GM21528 (cell line): ENCODE data around the gene EYS.
"Not testable (repeated sequence)": the region's sequence is repeated elsewhere in the genome, so short reads cannot be mapped to it uniquely, and the experiment has no call there.

ENCODE experiments used
- ATAC-seq: cut with Tn5 transposase; IDR thresholded peaks from one replicate; pipeline ENCODE4 v1.9.1; 2021; ENCODE audit warnings: mild to moderate bottlenecking, moderate library complexity; ENCODE audit not compliant: unreplicated experiment, low FRiP score

Gene EYS

DNA sequence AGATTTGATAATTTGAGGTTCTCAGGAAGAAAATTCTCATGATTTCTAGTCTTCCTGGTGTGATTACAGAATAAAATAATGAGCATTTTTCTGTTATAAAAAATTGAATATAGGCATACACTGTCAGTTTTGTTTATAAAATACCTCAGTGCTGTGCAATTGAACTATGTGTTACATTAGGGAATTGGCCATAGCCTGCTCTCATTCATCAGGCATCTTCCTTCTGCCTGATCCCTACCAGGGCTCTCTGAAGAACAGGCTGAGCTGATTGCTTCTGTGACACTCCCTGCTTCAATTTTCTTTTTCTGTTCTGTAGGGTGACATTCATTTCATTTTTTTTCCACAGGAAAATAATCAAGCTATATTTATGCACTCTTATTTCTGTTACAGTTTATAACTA lies 1908.6 kb downstream of the EYS start:
- ATAC-seq: no peak

DNA sequence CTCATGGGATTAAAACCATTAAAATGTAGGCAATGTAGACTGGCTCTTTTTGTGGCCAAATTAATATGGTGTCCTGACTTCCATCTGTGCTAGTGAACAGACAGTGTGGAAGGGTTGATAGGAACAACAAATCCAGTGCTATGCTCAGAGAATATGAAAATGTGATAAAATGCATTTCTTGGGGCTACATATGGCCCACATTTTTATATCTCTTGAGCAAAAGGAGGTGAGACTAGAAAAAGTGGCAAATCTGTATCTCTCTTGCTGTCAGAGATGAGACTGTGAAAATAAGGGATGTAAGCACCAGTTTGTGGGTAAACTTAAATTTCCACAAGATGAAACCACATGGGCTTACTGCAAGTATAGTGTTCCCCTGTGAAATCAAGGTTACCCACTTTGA lies 1909.3 kb downstream of the EYS start:
- no peak for ATAC-seq

DNA sequence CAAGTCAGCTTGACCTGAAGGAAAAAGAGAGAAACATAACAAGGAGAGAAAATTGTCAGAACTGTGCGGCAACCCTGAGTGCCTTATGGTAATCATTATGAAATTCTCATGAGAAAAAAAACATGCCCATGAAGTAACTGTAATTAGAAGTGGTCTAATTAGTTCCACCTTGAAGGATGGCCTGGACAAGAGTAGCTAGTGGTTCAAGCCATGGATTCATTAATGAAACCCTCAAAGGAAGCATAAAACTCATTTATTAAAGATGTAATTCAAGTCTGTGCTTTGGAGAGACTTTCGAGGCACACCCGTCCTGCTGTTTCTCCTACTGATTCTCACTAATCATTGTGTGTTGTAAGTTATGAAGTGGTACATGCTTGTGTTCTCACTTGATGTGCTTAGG lies 1911.2 kb downstream of the EYS start:
- ATAC-seq: no peak

DNA sequence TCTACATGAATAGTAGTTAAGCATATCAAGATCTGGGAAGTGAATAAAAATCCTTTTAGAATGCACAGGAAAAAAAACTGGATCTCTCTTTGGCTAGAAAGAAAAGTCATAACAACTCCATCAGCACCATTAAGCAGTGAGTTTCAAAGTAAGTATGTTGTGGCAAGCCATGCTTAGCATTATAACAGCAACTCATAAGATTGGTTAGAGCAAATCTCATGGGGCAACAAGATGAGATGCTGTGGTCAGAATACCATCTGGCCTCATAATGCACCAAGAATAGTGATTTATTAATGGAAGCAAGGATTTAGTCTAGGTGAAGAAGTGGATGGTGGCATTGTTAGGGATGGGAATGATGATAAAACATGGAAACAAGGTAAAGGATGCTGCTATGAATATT lies 1912.0 kb downstream of the EYS start:
- ATAC-seq: no peak

DNA sequence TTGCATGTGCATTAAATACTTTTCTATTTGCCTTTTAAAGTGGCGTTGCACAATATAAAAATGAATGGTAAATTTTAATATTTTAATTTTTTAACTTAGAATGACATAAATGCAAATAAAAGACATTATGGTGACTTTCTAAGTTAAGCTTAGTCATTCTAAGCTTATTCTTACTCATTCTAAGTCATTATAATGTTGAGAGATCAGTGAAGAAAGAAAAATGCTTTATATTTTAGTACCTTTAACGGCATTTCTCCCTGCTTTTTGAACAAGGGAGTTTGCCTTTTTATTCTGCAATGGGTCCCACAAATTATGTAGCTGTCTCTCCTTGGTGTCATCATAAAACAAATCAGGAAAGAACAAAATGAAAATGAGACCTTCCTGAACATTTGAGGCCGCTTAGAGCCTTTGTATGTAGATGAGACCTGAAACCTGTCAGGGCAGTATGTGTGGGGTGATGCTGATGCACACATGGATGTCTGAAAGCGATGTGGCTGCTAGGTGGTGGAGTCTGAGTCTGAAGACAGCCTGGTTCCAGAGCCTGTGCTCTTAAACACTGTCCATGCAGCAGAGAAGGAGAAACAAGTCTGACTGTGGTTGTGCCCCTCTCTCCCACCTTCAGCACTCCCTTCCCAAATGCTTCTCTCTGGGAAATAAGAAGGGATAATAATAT lies 1913.4 kb downstream of the EYS start:
- ATAC-seq: no peak

DNA sequence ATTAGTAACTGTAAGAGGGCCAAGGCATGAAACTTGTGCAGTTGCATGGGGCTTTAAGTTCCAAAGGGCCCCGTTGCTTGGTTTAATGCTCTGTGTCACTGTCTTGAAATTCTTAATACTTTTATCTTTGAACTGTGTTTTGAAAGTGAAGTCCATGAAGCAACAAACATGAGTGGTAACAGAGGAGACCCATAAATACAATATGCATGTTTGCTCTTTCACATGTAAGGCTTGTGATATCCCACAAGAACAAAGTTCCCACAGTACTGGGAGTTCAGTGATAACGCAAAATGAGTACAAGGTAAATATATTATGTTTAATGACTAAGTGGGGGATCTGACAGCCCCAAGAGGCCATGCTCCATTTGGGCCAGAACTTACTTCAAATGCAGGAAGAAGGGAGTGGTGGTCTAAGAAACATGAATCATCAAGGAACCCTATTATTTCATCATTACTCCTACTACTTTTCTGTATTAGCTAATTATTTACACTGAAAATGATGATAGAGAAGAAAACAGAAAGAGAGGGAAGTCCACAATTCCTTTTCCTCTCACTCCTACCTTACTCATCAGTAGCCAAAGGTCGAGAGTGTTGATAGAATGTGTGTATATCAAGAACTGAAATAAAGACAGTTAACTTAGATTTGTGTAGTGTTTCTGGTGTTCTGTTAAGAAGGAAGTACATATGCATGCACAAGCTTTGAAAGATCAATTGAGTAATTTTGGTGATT lies 1914.1 kb downstream of the EYS start:
- ATAC-seq: no peak

DNA sequence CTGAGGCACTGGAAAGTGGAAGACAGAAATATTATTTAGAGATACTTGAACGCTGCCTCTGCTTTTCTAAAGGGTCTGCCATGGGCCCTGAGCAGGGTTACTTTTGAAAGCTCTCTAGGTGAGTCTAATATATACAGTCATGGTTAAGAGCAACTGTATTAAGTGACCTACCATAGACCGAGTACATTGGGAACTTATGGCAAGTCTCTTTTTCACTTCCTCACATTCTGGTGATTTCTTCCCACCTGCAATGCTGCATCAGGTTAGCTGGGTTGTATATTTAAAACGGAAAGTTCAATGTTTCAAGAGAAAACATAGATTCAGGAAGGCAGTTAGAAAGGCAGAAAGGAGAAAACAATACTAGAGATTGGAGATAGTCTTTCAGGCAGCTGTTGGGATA lies 1916.7 kb downstream of the EYS start:
- peak; percentile 64 for ATAC-seq

DNA sequence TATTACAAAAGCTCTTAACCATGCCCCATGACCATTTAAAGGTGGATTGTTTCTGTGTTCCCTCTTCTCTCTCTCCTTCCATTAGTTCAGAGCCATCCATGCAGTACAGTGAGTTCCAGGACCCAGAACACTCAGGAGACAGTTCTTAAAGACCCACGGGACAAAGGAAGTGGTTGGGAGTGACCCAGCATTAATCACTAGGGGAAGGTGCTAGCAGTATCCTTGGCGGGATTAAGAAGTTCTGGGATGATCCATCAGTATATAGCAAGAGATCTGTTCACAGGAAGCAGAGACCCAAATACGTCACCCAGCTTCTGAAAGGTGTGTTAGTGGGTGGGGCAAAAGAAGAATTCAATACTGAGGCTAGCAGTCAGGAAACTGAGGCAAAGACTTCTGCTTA lies 1917.3 kb downstream of the EYS start:
- no peak for ATAC-seq

DNA sequence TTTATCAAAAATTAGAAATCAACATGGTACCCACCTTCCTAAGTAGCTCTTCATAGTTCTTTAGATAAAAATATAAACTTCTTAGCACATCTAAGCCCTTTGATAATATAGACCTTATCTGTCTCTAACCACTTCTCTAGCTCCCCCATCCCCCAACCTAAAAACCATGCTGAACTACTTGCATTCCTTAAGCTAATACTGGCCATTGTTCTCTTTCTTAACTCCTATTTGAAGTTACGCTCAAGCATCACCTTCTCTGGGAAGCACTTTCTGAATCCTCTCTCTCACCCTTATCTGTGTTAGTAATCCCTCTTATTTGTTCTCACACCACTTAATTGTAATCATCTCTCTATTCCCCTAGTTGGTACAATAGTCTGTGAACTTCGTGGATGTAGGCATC lies 1918.5 kb downstream of the EYS start:
- no peak for ATAC-seq

DNA sequence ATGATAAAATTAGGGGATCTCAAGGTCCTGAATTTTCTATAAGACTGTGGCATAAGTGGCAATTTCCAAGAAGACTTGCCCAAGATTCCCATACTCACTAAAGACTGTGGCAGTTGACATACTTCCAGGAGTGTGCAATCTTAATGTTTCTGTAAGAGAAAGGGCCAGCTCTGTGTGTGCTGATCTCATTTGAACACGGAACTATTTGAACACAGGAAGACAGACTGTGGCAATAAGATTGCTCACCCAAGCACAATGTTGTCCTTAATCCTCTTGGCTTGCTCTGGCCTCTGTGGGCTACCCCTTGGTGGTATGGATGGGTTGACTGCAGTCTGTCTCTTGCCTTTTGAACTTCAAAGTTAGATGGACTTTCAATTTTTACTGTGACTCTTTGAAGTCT lies 1920.0 kb downstream of the EYS start:
- no peak for ATAC-seq

DNA sequence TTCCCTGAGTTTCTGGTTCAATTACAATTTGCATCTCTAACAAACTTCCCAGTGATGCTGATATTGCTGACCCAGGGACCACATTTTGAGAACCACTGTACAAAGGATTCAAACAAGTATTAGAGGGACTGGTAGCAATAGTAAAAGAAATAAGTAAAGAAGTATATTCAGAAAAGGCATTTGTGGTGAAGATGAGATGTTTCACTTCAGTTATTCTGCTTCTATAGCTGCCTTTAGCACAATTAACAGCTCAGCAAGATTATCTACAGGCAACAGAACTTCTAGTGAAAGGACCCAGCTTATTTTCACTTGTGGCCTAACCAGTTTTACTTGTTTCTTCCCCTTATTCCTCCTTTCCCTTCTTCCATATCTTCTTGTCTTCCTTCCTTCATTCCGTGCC lies 1922.0 kb downstream of the EYS start:
- no peak for ATAC-seq

DNA sequence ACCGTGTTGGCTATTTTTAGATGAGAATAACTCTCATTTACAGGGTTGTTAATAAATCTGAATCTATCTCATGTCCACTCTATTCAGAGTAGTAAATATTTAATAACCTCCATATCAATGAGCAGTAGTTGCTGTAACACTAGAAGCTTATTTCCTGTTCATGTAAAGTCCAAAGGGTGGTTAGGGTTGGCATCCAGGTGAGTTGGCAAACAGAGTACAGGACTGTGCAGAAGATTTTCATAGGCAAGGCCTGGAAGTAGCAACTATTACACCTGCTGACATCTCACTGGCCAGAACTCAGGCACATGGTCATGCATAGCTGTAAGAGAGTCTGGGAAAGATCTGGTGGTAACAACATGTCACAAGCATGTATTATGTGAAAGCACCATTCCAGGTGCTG lies 1923.9 kb downstream of the EYS start:
- ATAC-seq: no peak

DNA sequence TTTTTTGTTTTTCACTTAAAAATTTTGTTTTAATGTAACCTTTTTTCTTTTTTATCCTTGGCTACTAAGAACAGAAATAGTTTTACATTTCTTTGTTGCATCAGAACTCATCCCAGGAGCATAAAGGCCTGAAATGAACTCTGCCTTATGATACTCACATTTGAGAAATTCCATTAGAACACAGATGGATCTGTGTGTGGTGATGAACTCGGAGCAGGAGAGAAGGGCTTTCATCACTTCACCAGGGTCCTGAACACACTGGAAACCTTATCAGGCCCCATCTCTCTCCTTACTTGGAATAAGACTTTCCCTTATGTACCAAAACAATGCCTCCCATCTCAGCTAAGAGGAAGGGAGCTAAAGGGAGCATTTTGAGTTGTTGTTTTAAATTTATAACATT lies 1932.1 kb downstream of the EYS start:
- no peak for ATAC-seq

DNA sequence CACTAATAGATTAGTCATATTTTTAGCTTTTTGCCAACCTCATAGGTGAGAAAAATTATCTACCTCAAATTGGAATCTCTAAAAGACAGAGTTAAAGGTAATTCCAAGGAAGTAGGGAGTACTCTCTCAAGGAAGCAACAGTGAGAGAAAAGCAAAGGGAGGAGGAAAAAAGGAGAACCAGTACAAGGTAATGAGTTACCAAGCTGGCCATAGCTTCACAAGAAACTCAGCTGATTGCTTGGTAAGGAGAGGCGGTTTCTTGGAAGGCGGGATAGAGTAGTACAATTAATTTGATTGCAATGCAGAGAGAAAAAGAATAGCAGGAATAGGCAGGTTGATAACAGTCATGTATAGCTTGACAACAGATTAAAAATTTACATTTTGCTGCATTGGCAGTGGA lies 1933.8 kb downstream of the EYS start:
- ATAC-seq: no peak

DNA sequence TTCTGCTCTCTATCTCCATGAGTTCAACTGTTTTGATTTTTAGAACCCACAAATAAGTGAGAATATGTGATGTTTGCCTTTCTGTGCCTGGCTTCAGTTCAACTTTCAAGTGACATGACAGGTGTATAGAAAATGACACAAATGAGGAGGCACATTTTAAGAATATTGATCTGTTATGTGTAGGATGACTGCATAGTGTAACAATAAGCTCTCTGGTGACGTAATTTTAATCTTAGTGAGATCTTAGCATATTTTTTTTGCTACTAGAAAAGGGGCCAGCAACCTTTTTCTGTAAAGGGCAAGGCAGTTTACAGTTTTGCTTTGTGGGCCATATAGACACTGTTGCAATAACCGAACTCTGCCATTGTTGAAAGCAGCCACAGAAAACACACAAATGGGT lies 1941.2 kb downstream of the EYS start:
- ATAC-seq: no peak

DNA sequence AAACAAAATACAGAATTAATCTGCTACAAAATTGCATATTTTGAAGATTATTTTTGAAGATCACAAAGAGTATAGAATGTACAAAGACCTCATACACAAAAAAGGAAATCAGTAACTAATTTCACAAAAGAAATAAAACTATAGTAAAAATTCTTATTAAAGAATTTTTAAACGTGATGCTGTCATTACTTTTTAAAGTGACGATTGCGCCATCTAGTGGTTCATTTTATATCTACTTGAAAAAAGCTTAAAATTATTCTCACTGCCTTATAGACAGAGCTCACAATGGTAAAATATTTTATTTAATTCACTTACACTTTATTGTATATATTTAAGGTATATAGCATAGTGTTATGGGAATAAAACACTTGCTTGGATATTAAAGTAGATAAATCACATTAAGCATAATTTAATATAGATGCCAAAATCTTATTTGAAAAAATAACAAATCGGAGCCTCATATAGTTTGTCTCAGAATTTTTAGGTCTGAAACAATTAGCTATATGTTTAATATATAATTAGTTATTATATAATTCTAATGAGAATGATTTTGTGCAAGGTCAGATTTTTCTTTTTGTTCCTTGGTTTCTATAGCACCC lies 1942.6 kb downstream of the EYS start:
- ATAC-seq: no peak

DNA sequence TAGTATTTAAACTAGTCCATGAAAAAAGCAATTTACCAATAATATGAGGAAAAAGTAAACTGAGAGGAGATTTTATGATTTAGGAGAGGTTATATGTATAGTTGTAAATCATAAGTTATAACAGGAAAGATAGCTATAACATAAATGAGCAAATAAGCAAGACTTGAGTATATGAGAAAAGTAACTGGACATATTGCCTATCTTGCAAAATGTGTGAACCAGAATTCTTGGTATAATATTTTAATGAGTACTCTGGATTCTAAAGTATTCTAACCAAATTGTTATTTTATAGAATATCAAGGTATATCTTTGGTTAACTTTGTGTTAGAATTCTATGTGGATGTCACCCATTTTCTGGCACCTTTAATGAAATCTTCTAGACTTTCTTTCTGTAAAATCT lies 1946.8 kb downstream of the EYS start:
- no peak for ATAC-seq

DNA sequence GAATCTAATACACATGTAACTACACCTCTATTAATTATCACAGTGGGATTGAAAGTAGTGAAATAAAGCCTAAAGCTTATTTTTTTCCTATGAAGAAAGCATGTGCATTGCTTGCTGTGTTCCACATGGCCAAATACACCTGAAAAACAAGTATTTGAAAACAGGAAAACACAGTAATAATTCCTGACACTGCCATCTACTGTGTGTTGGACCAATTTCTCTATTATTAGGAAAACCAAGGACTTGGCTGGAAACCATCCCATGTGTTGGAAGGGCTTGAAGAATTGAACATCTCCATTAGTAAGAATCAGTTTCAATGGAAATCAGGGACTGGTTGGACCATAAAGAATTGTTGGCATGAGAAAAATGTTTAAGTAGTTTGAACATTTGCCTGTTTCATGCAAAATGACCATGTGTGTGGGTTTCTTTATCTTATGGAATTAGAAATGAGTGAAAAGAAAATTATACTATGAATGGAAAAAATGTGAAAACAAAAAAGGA lies 1947.4 kb downstream of the EYS start:
- no peak for ATAC-seq

DNA sequence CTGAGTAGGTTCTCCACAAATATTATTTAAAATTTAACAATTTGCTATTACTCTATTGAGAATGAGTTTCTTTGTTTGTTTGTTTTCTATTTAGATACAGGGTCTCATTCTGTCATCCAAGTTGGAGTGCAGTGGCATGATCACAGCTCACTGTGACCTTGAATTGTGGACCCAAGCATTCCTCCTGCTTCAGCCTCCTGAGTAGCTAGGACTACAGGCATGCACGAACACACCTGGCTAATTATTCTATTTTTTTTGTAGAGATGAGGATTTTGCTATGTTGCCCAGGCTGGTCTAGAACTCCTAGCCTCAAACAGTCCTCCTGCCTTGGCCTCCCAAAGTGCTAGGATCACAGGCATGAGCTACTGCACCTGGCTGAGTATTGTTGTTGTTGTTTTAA lies 1949.2 kb downstream of the EYS start:
- no peak for ATAC-seq

DNA sequence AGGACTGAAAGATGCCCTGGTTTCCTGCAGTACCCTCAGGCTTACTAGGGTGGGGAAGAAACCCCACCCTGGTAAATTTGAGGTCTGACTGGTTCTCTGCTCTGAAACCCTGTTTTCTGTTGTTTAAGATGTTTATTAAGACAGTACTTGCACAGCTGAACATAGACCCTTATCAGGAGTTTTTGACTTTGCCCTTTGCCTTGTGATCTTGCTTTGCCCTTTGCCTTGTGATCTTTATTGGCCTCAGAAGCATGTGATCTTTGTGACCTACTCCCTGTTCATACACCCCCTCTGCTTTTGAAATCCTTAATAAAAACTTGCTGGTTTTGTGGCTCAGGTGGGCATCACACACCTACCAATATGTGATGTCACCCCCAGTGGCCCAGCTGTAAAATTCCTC lies 1949.8 kb downstream of the EYS start:
- not testable (repeated sequence) for ATAC-seq

DNA sequence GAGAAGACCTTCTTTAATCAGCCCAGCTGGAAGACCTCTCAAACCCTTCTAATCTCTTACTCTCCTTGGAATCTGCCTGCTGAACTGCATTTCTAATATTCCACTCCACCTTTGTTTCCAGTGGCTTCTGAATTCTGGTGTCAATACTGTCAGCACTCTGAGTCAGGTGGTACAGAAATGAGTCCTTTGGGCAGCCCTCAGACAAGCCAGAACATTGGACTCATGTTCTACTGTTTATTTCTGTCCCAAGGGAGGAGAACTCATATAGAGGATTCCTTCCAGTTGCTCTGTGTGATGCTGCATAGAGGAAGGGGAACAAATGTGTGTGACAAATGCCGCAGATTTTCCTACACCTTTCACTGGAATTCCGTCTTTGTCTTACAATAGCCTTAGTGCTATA lies 1956.6 kb downstream of the EYS start:
- no peak for ATAC-seq

DNA sequence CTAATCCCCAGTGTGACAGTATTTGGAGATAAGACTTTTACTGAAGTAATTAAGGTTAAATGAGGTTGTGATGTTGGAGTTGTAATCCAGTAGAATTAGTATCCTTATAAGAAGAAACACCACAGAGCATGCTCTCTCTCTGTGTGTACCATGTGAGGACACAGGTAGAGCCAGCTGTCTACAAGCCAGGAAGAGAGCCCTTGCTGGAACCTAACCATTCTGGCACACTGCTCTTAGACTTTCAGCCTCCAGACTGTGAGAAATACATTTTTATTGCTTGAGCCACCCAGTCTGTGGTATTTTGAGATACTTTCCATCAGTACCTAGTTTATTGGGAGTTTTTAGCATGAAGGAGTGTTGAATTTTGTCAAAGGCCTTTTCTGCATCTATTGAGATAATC lies 1961.2 kb downstream of the EYS start:
- ATAC-seq: no peak
